ENCODE measurements around the gene GPC5.

The GPC5 gene

GRCh38 chr13:92256211-92256610 lies 857.8 kb downstream of the GPC5 start:
- Histone ChIP-seq H2AFZ (ENCODE audit: low read length) (no peak overlapping the region), H4K20me1 (ENCODE audit: insufficient read depth, low read length) (no peaks in the 10 kb centered on the region), H3K27me3 (ENCODE audit: insufficient read depth, low read length) (no peaks in the 10 kb centered on the region), H3K4me3 (ENCODE audit: low read depth, low read length, poor library complexity, severe bottlenecking) (no peak overlapping the region), H3K9me3 (ENCODE audit: low read length) (no peaks in the 10 kb centered on the region), H3K9ac (ENCODE audit: low read length) (no peak overlapping the region), H3K79me2 (ENCODE audit: insufficient read depth, low read length) (no peaks in the 10 kb centered on the region), H3K27ac (ENCODE audit: low read depth, low read length, poor library complexity, severe bottlenecking) (no peak overlapping the region), H3K9me2 (ENCODE audit: low read depth, low read length) (no peaks in the 10 kb centered on the region; the same call in 1 of the 2 replicates), H3F3A (ENCODE audit: insufficient read depth, low read length) (no peaks in the 10 kb centered on the region), H3K4me1 (ENCODE audit: insufficient read depth, low read length, severe bottlenecking) (no peaks in the 10 kb centered on the region), H3K4me2 (ENCODE audit: low read length) (no peak overlapping the region), H3K36me3 (ENCODE audit: insufficient read depth, low read length) (no peaks in the 10 kb centered on the region)
- TF ChIP-seq EZH2 (IDR thresholded peaks at IDR 0.05; ENCODE audit: borderline replicate concordance, low read length) (no peak), CTCF (IDR thresholded peaks at IDR 0.05; ENCODE audit: low read length) (no peak)

DNA sequence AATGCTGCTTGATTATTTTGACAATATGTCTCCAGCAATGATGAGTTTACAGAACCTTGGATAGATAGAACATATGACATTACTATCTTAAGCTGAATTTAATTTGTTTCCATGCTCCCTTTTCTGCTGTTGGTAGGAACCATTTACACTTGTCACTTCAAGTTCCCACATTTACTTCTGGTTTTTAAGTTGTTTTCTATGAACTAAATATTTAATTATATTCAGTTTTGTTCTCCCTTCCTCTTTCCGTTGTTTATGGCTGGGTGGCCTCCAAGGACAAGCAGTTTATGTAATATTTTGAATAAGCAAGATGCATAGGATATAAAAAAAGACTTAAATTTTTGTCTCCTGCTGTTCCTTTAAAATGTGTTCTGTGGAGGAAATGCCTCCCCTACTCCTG lies 860.6 kb downstream of the GPC5 start:
- no peaks in the 10 kb centered on the region for H3K9me2 ChIP-seq (ENCODE audit: low read depth, low read length)
- H3K36me3 ChIP-seq (ENCODE audit: insufficient read depth, low read length): no peaks in the 10 kb centered on the region
- H2AFZ ChIP-seq (ENCODE audit: low read length): no peak overlapping the region
- H3F3A ChIP-seq (ENCODE audit: insufficient read depth, low read length): no peaks in the 10 kb centered on the region
- H4K20me1 ChIP-seq (ENCODE audit: insufficient read depth, low read length): no peaks in the 10 kb centered on the region
- H3K27me3 ChIP-seq (ENCODE audit: insufficient read depth, low read length): no peaks in the 10 kb centered on the region
- no peaks in the 10 kb centered on the region for H3K4me1 ChIP-seq (ENCODE audit: insufficient read depth, low read length, severe bottlenecking)
- no peak overlapping the region for H3K4me2 ChIP-seq (ENCODE audit: low read length)
- H3K79me2 ChIP-seq (ENCODE audit: insufficient read depth, low read length): no peaks in the 10 kb centered on the region; the same call in 1 of the 2 replicates
- H3K27ac ChIP-seq (ENCODE audit: low read depth, low read length, poor library complexity, severe bottlenecking): no peak overlapping the region
- no peak overlapping the region for H3K4me3 ChIP-seq (ENCODE audit: low read depth, low read length, poor library complexity, severe bottlenecking)
- H3K9ac ChIP-seq (ENCODE audit: low read length): no peak overlapping the region
- TF ChIP-seq EZH2 (IDR thresholded peaks at IDR 0.05; ENCODE audit: borderline replicate concordance, low read length) (no peak), CTCF (IDR thresholded peaks at IDR 0.05; ENCODE audit: low read length) (no peak)
- no peaks in the 10 kb centered on the region for H3K9me3 ChIP-seq (ENCODE audit: low read length)

GRCh38 chr13:92259523-92259922 lies 861.1 kb downstream of the GPC5 start:
- no peak overlapping the region for H2AFZ ChIP-seq (ENCODE audit: low read length)
- H3K9me2 ChIP-seq (ENCODE audit: low read depth, low read length): no peaks in the 10 kb centered on the region
- no peaks in the 10 kb centered on the region for H3F3A ChIP-seq (ENCODE audit: insufficient read depth, low read length)
- H3K27ac ChIP-seq (ENCODE audit: low read depth, low read length, poor library complexity, severe bottlenecking): no peak overlapping the region
- no peaks in the 10 kb centered on the region for H3K27me3 ChIP-seq (ENCODE audit: insufficient read depth, low read length)
- no peaks in the 10 kb centered on the region for H3K36me3 ChIP-seq (ENCODE audit: insufficient read depth, low read length)
- no peak overlapping the region for H3K4me2 ChIP-seq (ENCODE audit: low read length)
- TF ChIP-seq CTCF (IDR thresholded peaks at IDR 0.05; ENCODE audit: low read length) (no peak), EZH2 (IDR thresholded peaks at IDR 0.05; ENCODE audit: borderline replicate concordance, low read length) (no peak)
- no peaks in the 10 kb centered on the region for H3K4me1 ChIP-seq (ENCODE audit: insufficient read depth, low read length, severe bottlenecking)
- no peak overlapping the region for H3K4me3 ChIP-seq (ENCODE audit: low read depth, low read length, poor library complexity, severe bottlenecking)
- no peaks in the 10 kb centered on the region for H4K20me1 ChIP-seq (ENCODE audit: insufficient read depth, low read length)
- H3K9ac ChIP-seq (ENCODE audit: low read length): no peak overlapping the region
- H3K79me2 ChIP-seq (ENCODE audit: insufficient read depth, low read length): no peaks in the 10 kb centered on the region; the same call in 1 of the 2 replicates
- no peaks in the 10 kb centered on the region for H3K9me3 ChIP-seq (ENCODE audit: low read length)

Measured in OCI-LY1 (cell line).